HK-2 (cell line): ENCODE measurements around the gene MMAB.

Experiments
- DNase-seq: peaks from one replicate; pipeline ENCODE4 v3.0.0-alpha.2; 2018; ENCODE audit not compliant: unreplicated experiment

The MMAB gene

DNA sequence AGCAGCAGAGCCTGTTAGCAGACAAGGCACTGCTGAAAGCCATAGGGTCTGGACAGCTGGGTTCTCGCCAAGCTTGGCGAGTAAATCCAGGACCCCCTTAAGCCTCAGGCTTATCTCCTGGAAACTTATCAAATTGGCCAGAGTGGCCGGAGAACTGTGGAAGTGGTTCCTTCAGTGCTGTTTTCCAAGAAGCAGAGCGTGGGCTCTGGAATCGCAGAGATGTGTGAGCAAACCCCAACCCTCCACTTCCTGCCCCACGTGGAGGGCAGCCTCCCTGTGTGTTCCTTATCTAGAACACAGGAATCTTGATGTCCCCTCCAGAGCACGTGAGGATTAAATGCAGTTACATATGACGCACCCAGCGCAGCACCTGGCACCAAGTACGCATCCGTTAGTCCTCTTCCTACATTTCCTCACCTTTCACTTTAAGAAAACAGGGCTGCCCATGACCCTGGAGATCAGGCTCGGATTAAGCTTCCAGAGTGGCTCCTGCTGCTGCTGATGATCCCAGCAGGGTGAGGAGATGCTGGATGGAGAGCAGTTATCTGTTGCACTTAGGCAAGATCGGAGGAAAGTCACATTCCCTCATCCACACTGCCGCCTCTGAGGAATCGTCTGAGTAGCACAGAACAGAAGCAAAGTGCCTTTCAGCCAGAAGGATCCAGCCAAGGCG, 35.0 kb downstream of the MMAB start:
- no peak for DNase-seq

GRCh38 chr12:109537136-109537535, 36.2 kb downstream of the MMAB start:
- no peak for DNase-seq

GRCh38 chr12:109535863-109536250, 37.4 kb downstream of the MMAB start:
- DNase-seq = no peak

DNA sequence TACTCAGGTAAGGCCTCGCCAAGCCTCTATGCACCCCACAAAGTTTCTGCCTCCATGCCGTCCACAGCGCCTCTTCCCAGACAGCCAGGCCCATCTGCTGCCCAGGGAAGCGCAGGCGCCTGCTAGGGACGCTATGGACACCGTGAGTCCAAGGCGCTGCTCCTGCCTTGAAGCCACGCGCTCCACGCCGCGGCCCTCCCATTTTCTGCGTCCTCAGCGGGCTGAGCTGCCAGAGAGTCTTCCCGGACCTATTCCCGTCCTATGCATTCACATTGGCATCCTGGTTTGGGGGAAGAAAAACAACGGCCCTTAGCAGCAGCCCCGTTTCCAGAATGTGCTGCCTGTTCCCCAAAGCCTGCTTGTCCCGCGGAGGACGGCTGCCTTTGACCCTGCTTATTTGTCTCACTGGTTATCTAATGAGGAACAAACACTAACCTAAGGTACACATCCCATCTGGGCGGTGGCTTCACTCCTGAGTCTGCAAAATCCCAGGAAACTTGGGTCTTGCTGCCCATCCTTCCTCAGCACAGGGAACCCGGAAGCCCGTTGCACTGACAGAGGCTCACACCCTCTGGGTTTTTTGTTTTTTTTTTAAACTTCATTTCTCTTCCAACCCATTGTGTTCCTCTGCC, 38.0 kb downstream of the MMAB start:
- DNase-seq = no peak

GRCh38 chr12:109534456-109534855, 38.8 kb downstream of the MMAB start:
- DNase-seq = no peak

DNA sequence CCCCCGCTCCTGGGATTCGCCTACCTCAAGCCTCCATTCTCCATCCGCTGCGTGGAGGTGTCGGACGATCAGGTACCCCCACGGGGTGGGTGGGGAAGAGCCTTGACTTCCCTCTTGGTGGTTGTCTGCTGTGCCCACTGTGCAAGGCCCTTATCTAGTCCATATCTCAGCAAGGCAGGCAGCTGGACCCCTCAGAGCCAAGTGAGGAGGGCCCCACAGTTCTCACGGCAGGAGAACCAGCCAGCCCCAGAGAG, 39.9 kb downstream of the MMAB start:
- no peak for DNase-seq

GRCh38 chr12:109532721-109533486, 40.4 kb downstream of the MMAB start:
- DNase-seq = no peak

- DNase-seq = no peak
Measured at GRCh38 chr12:109531411-109531810, 41.9 kb downstream of the MMAB start.

DNA sequence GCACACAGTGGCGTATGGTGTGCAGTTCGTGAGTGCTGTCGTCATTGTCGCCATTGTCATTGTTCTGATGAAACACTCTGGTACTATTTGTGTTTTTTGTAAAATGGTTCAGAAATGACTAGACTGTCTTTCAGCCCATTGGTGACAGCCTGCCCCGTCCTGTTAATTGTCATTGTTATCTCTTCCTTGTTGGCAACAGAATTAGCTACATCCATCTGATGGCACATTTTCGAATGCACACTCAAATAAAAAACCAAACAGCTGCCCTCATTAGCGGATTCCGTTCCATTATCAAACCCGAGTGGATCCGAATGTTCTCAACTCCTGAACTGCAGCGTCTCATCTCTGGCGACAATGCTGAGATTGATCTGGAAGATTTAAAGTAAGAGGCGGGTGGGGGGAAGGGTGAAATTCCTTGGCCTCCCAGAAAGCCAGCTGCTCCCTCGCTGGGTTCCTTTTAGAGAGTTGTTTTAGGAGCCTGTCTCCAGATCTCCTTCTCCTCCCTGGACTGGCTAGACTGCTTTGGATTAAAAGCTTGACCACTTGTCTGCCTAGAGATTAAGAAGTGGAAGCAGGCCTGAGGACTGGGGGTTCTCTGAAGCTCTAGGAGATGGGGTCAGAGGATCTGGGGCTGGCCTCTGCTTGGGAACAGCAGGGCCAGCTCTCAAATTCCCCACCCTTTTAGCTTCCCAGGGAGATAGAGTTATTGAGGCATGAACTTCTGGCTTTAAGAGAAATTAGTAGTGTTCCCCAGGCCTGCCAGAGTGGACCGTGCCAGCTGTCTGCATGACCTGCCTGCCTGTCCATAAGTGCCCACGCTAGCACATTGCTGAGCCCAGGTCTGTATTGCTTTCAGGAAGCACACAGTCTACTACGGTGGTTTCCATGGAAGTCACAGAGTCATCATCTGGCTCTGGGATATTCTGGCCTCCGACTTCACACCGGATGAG, 43.3 kb downstream of the MMAB start:
- DNase-seq = no peak

DNA sequence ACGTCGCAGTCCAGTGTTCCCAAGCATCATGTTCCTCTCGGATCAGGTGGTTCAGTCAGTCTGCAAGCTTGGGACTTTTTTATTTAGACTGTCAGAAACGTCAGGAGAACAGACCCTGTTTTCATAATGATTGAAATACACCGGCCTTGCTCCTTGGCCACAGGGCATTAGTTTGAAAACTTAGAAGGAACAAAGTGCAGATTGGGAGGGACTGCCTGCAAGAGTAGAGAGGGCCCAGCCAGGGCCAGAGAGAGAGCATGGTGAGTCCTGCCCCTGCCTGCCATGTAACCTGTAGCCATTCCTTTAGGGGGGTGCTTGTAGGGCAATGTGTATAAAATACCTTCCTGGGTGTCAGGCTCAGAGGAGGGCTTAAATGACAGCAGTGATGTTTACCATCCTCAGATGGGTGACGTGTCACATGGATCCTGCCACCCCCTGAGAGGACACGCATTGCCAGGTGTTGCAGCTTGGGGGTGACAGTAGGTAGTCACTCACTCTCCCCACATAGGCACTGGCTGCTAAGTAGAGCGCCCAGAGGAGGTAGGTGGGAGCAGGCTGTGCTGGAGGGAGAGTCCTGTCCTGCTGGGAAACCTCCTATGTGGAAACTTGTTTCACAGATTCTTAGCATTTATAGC, 45.7 kb downstream of the MMAB start:
- no peak for DNase-seq

- no peak for DNase-seq
Measured at GRCh38 chr12:109525279-109525585, 48.1 kb downstream of the MMAB start.

GRCh38 chr12:109524466-109525278, 48.6 kb downstream of the MMAB start:
- DNase-seq = no peak

DNA sequence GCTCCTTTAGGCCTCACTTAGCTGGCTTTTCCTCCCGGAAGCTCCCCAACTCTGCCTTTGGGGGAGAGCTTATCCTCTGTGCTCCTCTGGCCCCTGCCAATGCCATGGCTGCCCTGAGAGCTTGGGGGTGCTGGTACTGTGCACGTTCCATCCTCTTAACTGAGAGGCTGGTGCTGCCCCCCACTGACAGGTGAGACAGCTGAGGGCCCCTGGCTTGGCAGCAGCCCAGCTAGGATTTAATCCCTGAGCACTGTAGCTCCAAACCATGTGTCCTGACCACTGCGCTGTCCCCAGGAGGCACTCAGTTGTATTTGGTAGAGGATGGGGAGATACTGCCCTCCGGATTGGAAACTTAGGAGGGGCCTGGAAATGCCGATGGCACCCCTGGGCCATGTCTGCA, 49.8 kb downstream of the MMAB start:
- DNase-seq = no peak

DNA sequence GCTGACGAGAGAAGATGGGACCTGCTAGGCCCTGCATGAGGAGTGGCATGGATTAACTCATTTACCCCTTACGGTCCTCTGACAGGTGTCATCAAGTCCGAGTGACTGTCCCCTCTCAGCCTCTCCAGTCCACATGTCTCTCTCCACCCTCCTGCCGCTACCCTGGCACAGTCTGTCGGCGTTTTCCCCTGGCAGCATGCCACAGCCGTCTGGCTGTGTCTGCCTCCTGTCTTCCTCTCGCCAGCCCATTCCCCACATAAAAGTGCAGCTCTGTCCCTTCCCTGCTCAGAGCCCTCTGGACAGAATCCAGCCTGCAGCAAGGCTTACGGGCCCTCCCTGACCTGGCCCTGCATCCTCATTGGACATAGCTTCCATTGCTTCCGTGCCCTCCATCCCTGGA, 50.2 kb downstream of the MMAB start:
- DNase-seq = no peak

GRCh38 chr12:109521831-109522230, 51.5 kb downstream of the MMAB start:
- no peak for DNase-seq

DNA sequence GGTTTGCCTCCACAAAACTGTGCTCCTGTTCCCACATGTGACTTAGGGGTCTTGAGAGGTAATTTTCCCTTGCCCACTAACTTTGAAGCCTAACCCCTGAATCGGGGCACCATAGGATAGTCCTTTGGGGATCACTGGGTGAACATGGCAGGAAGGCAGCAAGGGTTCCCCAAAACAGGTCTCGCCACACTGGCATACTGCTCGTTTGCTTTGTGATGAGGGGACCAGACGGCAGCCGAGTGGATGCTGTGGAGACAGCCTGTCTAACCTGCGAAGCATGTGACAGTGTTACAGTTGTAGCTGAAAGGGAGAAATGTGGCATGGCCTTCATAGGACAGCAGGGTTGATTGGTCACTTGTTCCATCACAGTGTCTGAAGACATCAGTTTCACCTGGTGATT, 53.5 kb downstream of the MMAB start:
- no peak for DNase-seq

DNA sequence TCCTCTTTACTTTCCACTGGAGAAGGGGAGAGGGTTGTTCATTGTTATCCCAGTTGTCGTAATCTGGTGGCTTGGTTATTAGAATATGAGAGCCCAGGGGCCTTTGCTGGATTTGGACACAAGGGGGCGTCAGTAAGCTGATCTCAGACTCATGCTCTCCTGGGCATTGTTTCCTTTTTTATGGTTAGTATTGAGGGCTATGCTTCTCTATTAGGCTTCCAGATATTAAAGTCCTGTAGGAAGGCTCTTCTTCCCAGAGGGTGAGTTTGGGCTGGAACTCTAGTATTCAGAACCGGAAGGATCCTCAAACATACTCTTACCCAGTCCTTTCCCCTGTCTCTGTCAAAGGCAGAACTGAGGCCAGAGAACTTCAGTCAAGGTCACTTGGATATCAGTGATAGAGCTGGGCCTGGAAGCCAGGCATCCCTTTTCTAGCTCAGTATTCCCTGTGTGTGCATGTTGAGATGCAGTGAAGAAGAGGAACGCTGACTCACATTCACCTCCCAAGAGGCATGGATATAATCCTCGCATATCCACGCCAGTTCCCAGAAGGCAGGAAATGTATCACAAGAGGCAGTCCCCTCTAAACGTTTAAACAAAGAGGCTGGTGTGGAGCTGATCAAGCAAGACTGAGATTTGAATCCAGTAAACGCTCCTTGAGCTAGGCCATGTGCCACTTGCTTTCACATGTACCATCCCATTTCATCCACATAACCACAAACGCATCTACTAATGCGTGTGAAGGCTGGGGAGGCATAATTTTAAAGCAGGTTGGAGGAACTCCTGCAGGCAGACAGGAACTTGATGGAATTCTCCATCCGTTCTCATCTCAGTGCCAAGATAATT, 54.3 kb downstream of the MMAB start:
- DNase-seq = peak; percentile 51

DNA sequence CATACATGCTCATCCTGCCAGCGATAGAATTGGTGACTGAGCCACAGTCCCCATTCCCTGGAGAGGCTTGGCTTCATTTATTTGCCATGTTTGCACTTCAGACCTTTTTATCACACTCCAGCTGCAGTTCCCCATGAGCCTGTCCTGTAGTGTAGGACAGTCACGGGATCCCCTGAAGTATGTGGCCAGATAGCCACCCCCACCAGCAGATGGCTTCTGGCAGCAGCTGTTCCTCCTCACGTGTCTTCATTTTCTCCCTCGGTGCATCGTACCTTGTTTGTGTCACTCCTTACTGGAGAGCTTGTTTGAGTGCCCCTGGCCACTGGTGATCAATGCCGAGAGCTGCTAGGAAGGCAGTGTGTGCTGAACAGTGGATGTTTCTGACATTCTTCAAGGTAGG, 55.7 kb downstream of the MMAB start:
- no peak for DNase-seq

GRCh38 chr12:109513977-109514376, 59.3 kb downstream of the MMAB start:
- no peak for DNase-seq

GRCh38 chr12:109513051-109513450, 60.3 kb downstream of the MMAB start:
- DNase-seq = no peak
